BJ (cell line): ENCODE results near the gene ZNF521. TPM values are rescaled to one million over a fixed set of nuclear protein-coding genes. Genes with fewer than 3 reads are reported as not detected.

Experiments
- CTCF ChIA-PET: fragments of 350-600 bp; formaldehyde crosslinking; extraction: SDS; loops from one replicate; lab custom pipeline; 2021; ENCODE audit warnings: antibody characterized with exemption, inconsistent platforms; lab: Yijun Ruan, JAX
- POLR2A ChIA-PET: fragments of 300-600 bp; sonication (Branson Sonifier 250); formaldehyde crosslinking; extraction: SDS; loops from one replicate; lab custom pipeline; 2021; ENCODE audit warnings: antibody characterized with exemption; lab: Charles Lee
- DNase-seq: peaks from one replicate; pipeline ENCODE4 v3.0.0-alpha.2; 2011; ENCODE audit warnings: low read depth
- H3K27me3 ChIP-seq: 2 replicates; pipeline ENCODE4 v1.6.0; 2011; ENCODE audit warnings: low read length; ENCODE audit not compliant: control insufficient read depth, insufficient read depth
- H3K36me3 ChIP-seq: 2 replicates; pipeline ENCODE4 v1.5.1; 2011; ENCODE audit warnings: low read length; ENCODE audit not compliant: control insufficient read depth, insufficient read depth
- H3K4me3 ChIP-seq: 2 replicates; pipeline ENCODE4 v1.5.1; 2011; ENCODE audit warnings: low read depth, mild to moderate bottlenecking, control low read depth, low read length
- CTCF ChIP-seq: IDR thresholded peaks from 2 replicates; pipeline ENCODE4 v1.5.1; 2011; ENCODE audit warnings: low read depth, mild to moderate bottlenecking, control low read depth, inconsistent platforms, low read length, moderate library complexity; ENCODE audit not compliant: insufficient read depth
- polyA plus RNA-seq: library from polyadenylated mRNA; depleted of rRNA; stranded (reverse); fragments of >200 nt; gene quantifications from 2 replicates; pipeline ENCODE4 v1.2.3, GENCODE V29; 2011

ZNF521 gene
- polyA plus RNA-seq, 1 experiment: 29.3 TPM

- POLR2A ChIA-PET: no interaction called here
- Histone ChIP-seq H3K27me3 (no peaks in the 10 kb centered on the region), H3K36me3 (no peaks in the 10 kb centered on the region), H3K4me3 (no peak overlapping the region)
- DNase-seq: no peak
- no peak for TF ChIP-seq CTCF
- CTCF ChIA-PET: interaction anchor here (1.0 kb wide), 1 partner anchor 66 kb away, joined by 3 read pairs; no protein-coding TSS in a partner anchor
Measured at GRCh38 chr18:25282896-25283703, 68.9 kb downstream of the ZNF521 start.

- ChIA-PET CTCF (interaction anchor here (0.7 to 1.0 kb wide), 2 partner anchors 67 to 133 kb away, joined by 3 read pairs; no protein-coding TSS in a partner anchor), POLR2A (no interaction called here)
- H3K27me3 ChIP-seq: no peaks in the 10 kb centered on the region
- no peak for TF ChIP-seq CTCF
- no peak for DNase-seq
- H3K4me3 ChIP-seq: no peak overlapping the region
- no peaks in the 10 kb centered on the region for H3K36me3 ChIP-seq
Measured at GRCh38 chr18:25282282-25282681, 69.7 kb downstream of the ZNF521 start.

- no peak for TF ChIP-seq CTCF
- POLR2A ChIA-PET: interaction anchor here (0.5 kb wide), 1 partner anchor 14 kb away, joined by 3 read pairs; no protein-coding TSS in a partner anchor
- Histone ChIP-seq H3K4me3 (no peak overlapping the region), H3K36me3 (no peaks in the 10 kb centered on the region), H3K27me3 (no peaks in the 10 kb centered on the region)
- CTCF ChIA-PET: interaction anchor here (0.7 to 0.9 kb wide), 2 partner anchors 40 to 132 kb away, joined by 3 read pairs; no protein-coding TSS in a partner anchor
- DNase-seq: no peak
Measured at GRCh38 chr18:25281556-25281955, 70.4 kb downstream of the ZNF521 start.

- ChIA-PET CTCF (no interaction called here), POLR2A (no interaction called here)
Measured at GRCh38 chr18:25279961-25280360, 72.0 kb downstream of the ZNF521 start.

More at GRCh38 chr18:25279961-25280360, 72.0 kb downstream of the ZNF521 start:
- H3K27me3 ChIP-seq: no peaks in the 10 kb centered on the region
- no peaks in the 10 kb centered on the region for H3K36me3 ChIP-seq
- no peak for DNase-seq
- no peak overlapping the region for H3K4me3 ChIP-seq
- TF ChIP-seq CTCF: no peak
